C4-2B (cell line): ENCODE data around the gene LRFN2.

Experiments
- ZFX ChIP-seq: fragments of 450-650 bp; IDR thresholded peaks from 2 replicates; pipeline ENCODE4 v1.6.1; 2017
- TF ChIP-seq, protein P1 (sequence below): fragments of 450-650 bp; conservative IDR thresholded peaks from 2 replicates; pipeline ENCODE4 v1.5.1; 2017; ENCODE audit warnings: mild to moderate bottlenecking

DNA sequence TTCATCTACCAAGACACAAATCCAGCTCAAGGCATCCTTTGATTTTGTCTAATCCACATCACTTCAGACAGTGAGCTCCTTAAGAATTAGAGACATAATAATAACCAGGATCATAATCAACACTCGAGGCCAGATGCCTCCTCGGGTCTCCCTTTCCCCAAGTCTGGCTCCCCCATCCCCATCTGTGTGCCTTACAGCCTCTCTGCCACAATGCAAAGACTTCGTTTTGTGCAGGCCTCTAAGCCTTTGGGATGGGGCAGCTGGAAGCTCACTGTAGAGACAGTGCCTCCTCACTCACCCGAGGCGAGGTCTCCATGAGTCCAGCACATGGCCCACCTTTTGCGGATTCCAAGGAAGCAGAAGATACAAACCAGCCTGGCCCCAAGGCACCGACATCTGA, 30.3 kb downstream of the LRFN2 start:
- TF ChIP-seq, protein P1, sequence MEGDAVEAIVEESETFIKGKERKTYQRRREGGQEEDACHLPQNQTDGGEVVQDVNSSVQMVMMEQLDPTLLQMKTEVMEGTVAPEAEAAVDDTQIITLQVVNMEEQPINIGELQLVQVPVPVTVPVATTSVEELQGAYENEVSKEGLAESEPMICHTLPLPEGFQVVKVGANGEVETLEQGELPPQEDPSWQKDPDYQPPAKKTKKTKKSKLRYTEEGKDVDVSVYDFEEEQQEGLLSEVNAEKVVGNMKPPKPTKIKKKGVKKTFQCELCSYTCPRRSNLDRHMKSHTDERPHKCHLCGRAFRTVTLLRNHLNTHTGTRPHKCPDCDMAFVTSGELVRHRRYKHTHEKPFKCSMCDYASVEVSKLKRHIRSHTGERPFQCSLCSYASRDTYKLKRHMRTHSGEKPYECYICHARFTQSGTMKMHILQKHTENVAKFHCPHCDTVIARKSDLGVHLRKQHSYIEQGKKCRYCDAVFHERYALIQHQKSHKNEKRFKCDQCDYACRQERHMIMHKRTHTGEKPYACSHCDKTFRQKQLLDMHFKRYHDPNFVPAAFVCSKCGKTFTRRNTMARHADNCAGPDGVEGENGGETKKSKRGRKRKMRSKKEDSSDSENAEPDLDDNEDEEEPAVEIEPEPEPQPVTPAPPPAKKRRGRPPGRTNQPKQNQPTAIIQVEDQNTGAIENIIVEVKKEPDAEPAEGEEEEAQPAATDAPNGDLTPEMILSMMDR: no peak
- no peak for TF ChIP-seq ZFX
